Renal cortex interstitium (tissue), 15 donors: ENCODE results near the gene RNFT2. TPM values are rescaled to one million over a fixed set of nuclear protein-coding genes. Genes with fewer than 3 reads are reported as not detected.

Source experiments
- DNase-seq, 11 donors: peaks; one replicate each; pipeline ENCODE4 v3.0.0-alpha.2; 2013; ENCODE audit warnings: low read depth in 9 of 11, low spot score in 4 of 11; ENCODE audit errors: extremely low read depth in 1 of 11
- long read RNA-seq, 16 experiments: transcript quantifications; one replicate each; lab custom pipeline, GENCODE V29; 2026
- polyA plus RNA-seq, 3 donors: library from polyadenylated mRNA; unstranded; fragments of 120-200 nt; gene quantifications; one replicate each; pipeline ENCODE4 v1.2.1, GENCODE V29; 2013; ENCODE audit not compliant: insufficient read length in 3 of 3

The RNFT2 gene
- 1 to 10 TPM; 4.1 to 6.7 (median 5.4) TPM for polyA plus RNA-seq
- long read RNA-seq, donor 1 = 0 reads
- long read RNA-seq, donor 2 = 0 reads
- long read RNA-seq, donor 3, partial matches to known transcripts = 0 of 1 reads
- long read RNA-seq, donor 3, other reads (novel, unspliced or antisense) = 0 of 1 reads
- long read RNA-seq, donor 4 = 0 reads
- long read RNA-seq, donor 5 = 0 reads
- long read RNA-seq, donor 6 = 0 reads
- long read RNA-seq, donor 7 = 0 reads
- long read RNA-seq, donor 8 = 0 reads
- long read RNA-seq, donor 9, partial matches to known transcripts = 0 of 1 reads
- long read RNA-seq, donor 9, other reads (novel, unspliced or antisense) = 0 of 1 reads
- long read RNA-seq, donor 10 = 0 reads
- long read RNA-seq, donor 11 = 0 reads
- long read RNA-seq, donor 12 = 0 reads
- long read RNA-seq, donor 13 = 0 reads
- long read RNA-seq, donor 14 = 0 reads
- long read RNA-seq, donor 15 = 0 reads
- long read RNA-seq, donor 16 = 0 reads

- DNase-seq = peak; percentile 97 to 100 (median 98)
Observed at GRCh38 chr12:116737774-116738657, at the start of gene RNFT2, which contains the start of gene SPRING1. Gene RNFT2, plus strand, starts transcription at chr12:116738315. Its CDS starts 2,183 bp downstream, at chr12:116740498. Gene SPRING1, minus strand, starts transcription at chr12:116738069. Its CDS starts 169 bp downstream, at chr12:116737900.

GRCh38 chr12:116689521-116689920 is 48.6 kb upstream of the RNFT2 start:
- no peak for DNase-seq

- DNase-seq = no peak
Observed at GRCh38 chr12:116689979-116690744, 48.0 kb upstream of the RNFT2 start.

- DNase-seq = no peak
Observed at GRCh38 chr12:116691205-116691604, 46.9 kb upstream of the RNFT2 start.

- DNase-seq = no peak
Observed at GRCh38 chr12:116691636-116692035, 46.5 kb upstream of the RNFT2 start.

GRCh38 chr12:116692605-116693004 is 45.5 kb upstream of the RNFT2 start:
- no peak for DNase-seq

GRCh38 chr12:116693286-116694227 is 44.6 kb upstream of the RNFT2 start:
- DNase-seq = no peak

GRCh38 chr12:116694653-116695463 is 43.3 kb upstream of the RNFT2 start:
- no peak for DNase-seq

GRCh38 chr12:116695464-116695725 is 42.7 kb upstream of the RNFT2 start:
- DNase-seq = no peak

GRCh38 chr12:116697305-116697704 is 40.8 kb upstream of the RNFT2 start:
- DNase-seq = no peak

- DNase-seq = peak in 3 of 11 donors; percentile 53 to 71 (median 68)
Observed at GRCh38 chr12:116697716-116698115, 40.4 kb upstream of the RNFT2 start.

GRCh38 chr12:116698116-116698515 is 40.0 kb upstream of the RNFT2 start:
- DNase-seq = no peak

- no peak for DNase-seq
Observed at GRCh38 chr12:116698554-116699075, 39.5 kb upstream of the RNFT2 start.

GRCh38 chr12:116700066-116700465 is 38.0 kb upstream of the RNFT2 start:
- no peak for DNase-seq

GRCh38 chr12:116701432-116701831 is 36.7 kb upstream of the RNFT2 start:
- DNase-seq = no peak

- no peak for DNase-seq
Observed at GRCh38 chr12:116703214-116703795, 34.8 kb upstream of the RNFT2 start.

- DNase-seq = no peak
Observed at GRCh38 chr12:116707751-116708150, 30.4 kb upstream of the RNFT2 start.
